ENCODE measurements around the gene FBXL19.
A peak's percentile ranks its signal among the peaks of the same experiment; 100 is the strongest.

FBXL19 gene

GRCh38 chr16:30947859-30948666, 24.7 kb downstream of the FBXL19 start:
- DNase-seq = no peak

- peak; percentile 31 for DNase-seq
Measured at GRCh38 chr16:30948667-30949649, 25.6 kb downstream of the FBXL19 start, which contains the start of gene ORAI3. Gene ORAI3 (plus strand): TSS chr16:30949068. CDS start chr16:30949290, 222 bp downstream.

GRCh38 chr16:30949650-30950515, 26.5 kb downstream of the FBXL19 start:
- peak; percentile 18 for DNase-seq

GRCh38 chr16:30950516-30951065, 27.2 kb downstream of the FBXL19 start:
- no peak for DNase-seq

DNA sequence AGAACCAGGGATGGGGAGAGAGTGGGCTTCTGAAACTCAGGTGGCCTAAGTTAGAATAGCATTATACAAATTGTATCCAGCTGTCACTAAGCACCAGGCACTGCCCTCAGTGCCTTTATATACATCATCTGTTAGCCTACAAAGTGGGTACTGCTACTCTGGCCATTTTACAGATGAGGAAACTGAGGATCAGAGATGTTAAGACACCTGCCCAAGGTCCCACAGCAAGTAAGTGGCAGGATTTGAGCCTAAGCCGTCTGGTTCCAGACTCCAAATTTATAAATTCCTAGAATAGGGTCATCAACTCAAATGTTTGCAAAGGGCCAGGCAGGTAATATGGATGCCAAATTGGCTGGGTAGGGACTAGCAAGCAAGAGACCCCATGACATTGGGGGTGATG, 27.8 kb downstream of the FBXL19 start:
- no peak for DNase-seq

DNA sequence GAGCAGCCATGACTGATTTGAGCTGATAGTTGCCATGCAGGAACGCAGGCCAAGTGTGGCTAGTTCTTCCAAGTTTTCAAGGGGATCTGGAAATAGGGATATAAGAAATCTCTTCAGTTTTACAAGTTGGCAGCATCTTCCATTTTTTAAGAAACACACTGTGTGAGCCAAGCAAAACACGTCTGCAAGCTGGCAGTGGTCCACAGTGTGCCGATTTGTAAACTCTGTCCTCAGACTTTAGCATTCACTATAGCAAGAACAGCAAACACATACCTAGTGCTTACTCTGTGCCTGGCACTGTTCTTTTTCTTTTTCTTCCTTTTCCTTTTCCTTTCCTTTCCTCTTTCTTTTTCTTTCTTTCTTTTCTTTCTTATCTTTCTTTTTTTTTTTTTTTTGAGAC, 28.4 kb downstream of the FBXL19 start:
- DNase-seq = no peak

- no peak for DNase-seq
Measured at GRCh38 chr16:30953111-30953510, 29.7 kb downstream of the FBXL19 start.

GRCh38 chr16:30953511-30954124, 30.2 kb downstream of the FBXL19 start:
- peak; percentile 53 for DNase-seq

DNA sequence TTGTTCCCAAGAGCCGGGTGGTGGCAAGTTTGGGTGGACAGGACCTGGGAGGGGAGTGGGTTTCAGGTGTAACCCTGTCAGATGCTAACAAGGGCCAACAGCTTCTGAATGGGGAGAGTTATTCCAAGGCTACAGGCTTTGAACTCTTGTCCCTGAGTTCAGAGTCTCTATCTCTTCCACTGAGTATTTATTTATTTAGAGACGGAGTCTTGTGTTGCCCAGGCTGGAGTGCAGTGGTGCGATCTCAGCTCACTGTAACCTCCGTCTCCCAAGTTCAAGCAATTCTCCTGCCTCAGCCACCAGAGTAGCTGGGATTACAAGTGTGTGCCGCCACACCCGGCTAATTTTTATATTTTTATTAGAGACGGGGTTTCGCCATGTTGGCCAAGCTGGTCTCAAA, 31.6 kb downstream of the FBXL19 start:
- no peak for DNase-seq

DNA sequence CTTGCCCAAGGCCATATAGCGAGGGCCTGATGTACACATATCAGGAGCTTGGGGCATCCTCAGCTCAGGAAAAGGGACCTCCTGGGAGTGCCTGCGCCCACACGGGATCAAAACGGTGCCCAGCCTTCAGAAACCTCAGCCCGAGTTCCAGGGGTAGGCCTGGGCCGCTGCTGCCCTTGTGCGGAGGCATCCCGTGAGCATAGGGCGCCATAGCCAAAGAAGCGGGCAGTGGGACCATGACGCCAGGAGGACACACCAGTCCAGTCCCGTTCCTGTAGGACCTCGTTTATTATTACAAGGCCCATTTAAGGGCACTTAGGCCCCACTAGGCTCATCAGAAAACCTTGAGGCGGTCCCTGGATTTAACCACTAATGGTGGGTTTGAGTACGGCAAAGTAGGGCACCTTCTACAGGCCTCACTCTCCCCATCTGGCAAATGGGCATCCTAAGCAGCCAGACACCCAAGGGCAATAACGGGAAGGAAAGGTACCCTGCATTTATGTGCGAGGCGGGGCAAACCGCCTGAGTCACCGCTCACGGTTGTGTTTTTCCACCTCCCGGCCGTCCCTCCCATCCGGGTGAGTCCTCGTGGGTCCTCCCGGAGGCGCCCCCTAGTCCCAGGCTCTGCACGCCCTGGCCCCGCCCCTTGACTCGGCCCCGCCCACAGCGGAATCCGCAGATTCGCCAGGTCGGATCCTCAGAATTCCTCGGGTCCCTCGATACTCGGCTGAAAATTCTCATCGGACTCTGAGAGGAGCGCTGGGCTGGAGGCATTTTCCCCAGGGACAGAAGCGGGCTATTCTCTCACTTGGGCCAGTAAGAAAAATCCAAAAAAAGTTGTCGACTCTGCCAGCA, 33.5 kb downstream of the FBXL19 start:
- DNase-seq = peak; percentile 92

DNA sequence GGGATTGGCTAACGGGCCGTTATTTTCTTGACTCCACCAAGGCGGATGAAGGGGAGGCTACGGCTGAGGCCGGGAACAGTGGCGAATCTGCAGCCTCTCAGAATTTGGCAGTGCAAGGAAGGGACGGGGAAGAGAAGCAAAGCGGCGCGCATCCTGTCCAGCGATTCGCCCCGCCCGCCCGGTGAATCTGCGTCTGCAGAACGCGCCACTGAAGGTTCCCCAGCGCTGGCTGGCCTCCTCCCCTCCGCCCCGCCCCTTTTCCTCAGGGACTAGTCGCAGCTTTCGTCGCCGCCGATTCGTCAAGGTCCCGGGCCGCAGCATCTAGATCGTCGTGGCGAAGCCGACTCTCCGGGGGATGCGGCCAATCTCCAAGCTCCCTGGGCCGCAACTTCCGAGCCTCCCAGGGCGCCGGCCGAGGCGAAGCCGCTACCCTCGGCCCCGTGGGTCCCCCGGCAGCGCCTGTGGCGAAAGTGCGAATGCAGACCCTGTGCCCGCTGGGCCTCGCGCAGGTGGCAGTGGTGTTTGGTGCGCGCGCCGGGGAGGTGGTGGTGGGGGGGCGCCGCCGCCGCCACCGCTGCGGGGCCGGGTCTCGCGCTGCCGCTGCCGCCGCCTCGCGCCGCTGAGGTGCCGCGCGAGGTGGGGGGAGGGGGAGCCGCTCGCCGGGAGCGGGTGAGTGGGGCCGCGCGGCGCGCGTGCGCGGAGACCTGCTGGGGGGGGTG, 34.2 kb downstream of the FBXL19 start, which contains the start of gene SETD1A:
SETD1A (plus strand) TSS at position 299 of the 719 bp plus-strand sequence. CDS start 978 bp downstream, outside the sequence.
- DNase-seq = peak; percentile 97

DNA sequence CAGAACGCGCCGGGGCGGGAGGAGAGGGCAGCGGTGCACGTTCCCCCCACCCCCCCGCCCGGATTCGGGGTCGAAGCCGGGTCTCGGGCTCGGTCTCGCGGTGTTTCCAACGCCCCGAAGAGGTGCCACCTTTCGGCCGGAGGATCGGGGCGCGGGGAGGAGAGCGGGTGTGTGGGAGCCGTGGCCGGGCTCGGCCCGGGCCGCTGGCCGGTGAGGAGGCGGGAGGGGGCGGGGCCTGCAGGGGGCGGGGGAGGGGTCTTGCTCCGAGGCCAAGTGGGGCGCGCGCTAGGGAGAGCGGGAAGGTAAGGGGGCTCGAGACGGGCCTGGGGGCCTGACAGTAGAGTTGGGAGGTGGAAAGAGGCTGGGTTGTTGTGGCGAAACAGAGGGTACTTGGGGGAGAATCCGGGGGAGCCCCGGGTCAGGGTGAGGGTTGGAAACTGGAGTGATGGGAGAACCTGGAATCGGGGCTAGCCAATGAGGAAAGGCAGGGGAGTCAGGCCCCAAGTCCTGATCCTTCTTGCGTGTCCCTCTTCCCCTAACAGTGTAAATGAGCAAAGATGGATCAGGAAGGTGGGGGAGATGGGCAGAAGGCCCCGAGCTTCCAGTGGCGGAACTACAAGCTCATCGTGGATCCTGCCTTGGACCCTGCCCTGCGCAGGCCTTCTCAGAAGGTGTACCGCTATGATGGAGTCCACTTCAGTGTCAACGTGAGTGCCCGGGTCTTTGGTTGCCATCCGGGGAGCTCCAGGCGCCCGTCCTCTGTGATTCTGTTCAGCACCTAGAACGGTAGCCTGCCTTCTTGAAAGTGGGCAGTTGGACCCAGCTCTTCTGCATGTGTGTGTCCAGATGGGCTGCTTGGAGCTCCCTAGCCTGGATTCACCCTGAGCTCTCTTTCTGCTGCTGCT, 35.1 kb downstream of the FBXL19 start:
- no peak for DNase-seq

- DNase-seq = no peak
Measured at GRCh38 chr16:30961384-30961783, 38.0 kb downstream of the FBXL19 start.

GRCh38 chr16:30963925-30964511, 40.6 kb downstream of the FBXL19 start:
- no peak for DNase-seq

DNA sequence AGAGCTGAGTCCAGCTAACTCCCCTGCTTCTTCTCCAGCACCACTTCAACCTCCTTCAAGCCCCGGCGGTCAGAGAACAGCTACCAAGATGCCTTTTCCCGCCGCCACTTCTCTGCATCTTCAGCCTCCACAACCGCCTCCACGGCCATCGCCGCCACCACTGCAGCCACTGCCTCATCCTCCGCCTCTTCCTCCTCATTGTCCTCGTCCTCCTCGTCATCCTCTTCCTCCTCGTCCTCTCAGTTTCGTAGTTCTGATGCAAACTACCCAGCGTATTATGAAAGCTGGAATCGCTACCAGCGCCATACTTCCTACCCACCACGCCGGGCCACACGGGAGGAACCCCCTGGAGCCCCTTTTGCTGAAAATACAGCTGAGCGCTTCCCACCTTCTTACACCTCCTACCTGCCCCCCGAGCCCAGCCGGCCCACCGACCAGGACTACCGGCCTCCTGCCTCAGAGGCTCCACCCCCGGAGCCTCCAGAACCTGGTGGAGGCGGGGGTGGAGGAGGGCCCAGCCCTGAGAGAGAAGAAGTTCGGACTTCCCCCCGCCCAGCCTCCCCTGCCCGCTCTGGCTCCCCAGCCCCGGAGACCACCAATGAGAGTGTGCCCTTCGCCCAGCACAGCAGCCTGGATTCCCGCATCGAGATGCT, 41.3 kb downstream of the FBXL19 start:
- no peak for DNase-seq

DNA sequence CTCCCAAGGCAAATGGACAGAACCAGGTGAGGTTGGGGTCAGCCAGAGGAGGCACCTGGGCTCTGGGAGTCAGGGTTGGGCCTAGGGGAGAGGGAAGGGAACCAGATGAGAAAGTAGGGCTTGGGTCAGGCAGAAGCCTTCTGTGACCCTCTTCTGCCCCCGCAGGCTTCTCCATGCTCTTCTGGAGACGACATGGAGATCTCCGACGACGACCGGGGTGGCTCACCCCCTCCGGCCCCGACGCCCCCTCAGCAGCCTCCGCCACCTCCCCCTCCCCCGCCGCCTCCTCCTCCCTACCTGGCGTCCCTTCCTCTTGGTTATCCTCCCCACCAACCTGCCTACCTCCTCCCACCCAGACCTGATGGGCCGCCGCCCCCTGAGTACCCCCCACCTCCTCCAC, 42.1 kb downstream of the FBXL19 start:
- no peak for DNase-seq

DNA sequence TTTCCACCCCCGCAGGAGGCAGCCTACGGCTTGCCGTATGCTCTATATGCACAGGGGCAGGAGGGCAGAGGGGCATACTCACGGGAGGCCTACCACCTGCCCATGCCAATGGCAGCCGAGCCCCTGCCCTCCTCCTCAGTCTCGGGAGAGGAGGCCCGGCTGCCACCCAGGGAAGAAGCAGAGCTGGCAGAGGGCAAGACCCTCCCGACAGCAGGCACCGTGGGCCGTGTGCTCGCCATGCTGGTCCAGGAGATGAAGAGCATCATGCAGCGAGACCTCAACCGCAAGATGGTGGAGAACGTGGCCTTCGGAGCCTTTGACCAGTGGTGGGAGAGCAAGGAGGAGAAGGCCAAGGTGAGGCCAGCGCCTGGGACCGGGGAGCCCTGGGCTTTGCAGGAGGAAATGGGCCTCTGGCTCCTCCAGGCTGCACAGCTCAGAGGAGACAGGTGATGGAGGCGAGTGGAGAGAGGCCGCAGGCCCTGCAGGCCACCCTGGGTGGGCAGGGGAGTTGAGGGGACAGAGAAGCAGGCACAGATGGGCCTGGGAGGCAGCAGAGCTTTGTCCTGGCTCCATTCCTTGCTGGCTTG, 42.8 kb downstream of the FBXL19 start:
- DNase-seq = no peak

DNA sequence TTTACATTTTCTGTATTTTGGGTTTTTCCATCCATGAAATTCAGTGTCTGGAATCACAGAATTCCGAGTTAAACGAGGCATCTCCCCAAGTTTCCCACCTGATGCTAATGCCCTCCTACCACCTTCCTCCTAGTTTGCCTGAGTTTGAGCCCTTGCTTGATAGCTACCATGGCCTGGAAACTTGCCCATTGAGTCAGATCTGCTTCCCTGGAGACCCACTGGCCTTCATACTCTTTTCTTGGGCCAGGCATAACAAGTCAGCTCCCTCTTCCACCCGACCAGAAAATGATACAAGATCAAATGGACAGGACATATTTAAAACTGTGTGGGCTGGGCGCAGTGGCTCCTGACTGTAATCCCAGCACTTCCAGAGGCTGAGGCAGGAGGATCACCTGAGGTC, 44.4 kb downstream of the FBXL19 start:
- DNase-seq = no peak

All from stimulated activated CD4-positive, alpha-beta T cell treated with anti-CD3 and anti-CD28 coated beads, Interleukin-12 subunit alpha, Interleukin-12 subunit beta, amount 100 ng/mL, for 4 hours (primary cell).